Dermis blood vessel endothelial cell (primary cell): ENCODE data around the gene CDC42BPA. TPM values are rescaled to one million over a fixed set of nuclear protein-coding genes. Genes with fewer than 3 reads are reported as not detected.

Experiments
- DNase-seq: peaks from one replicate; pipeline ENCODE4 v3.0.0; 2010
- total RNA-seq: library from RNA; depleted of rRNA; stranded (reverse); fragments of >200 nt; gene quantifications from 2 replicates; pipeline ENCODE4 v1.2.3, GENCODE V29; 2014

The CDC42BPA gene
- total RNA-seq, 1 donor from 2014 or later, result 105 TPM

- DNase-seq, result peak; percentile 83
Measured at GRCh38 chr1:226990133-226990716, 328.1 kb downstream of the CDC42BPA start.

- no peak for DNase-seq
Measured at GRCh38 chr1:226989085-226989920, 329.0 kb downstream of the CDC42BPA start.

GRCh38 chr1:226988334-226988666 is 330.0 kb downstream of the CDC42BPA start:
- DNase-seq, result no peak

GRCh38 chr1:226987623-226988333 is 330.5 kb downstream of the CDC42BPA start:
- DNase-seq, result no peak

- no peak for DNase-seq
Measured at GRCh38 chr1:226987179-226987536, 331.1 kb downstream of the CDC42BPA start.

- no peak for DNase-seq
Measured at GRCh38 chr1:226986496-226987178, 331.7 kb downstream of the CDC42BPA start.

GRCh38 chr1:226985839-226986463 is 332.3 kb downstream of the CDC42BPA start:
- no peak for DNase-seq

- no peak for DNase-seq
Measured at GRCh38 chr1:226985239-226985838, 333.0 kb downstream of the CDC42BPA start.

GRCh38 chr1:226984521-226985238 is 333.6 kb downstream of the CDC42BPA start:
- DNase-seq, result no peak

- DNase-seq, result no peak
Measured at GRCh38 chr1:226983992-226984364, 334.3 kb downstream of the CDC42BPA start.

- no peak for DNase-seq
Measured at GRCh38 chr1:226983247-226983991, 334.9 kb downstream of the CDC42BPA start.

GRCh38 chr1:226982451-226983177 is 335.7 kb downstream of the CDC42BPA start:
- DNase-seq, result no peak

- no peak for DNase-seq
Measured at GRCh38 chr1:226981838-226982237, 336.5 kb downstream of the CDC42BPA start.

GRCh38 chr1:226981386-226981817 is 336.9 kb downstream of the CDC42BPA start:
- DNase-seq, result no peak

GRCh38 chr1:226980565-226981385 is 337.5 kb downstream of the CDC42BPA start:
- DNase-seq, result no peak

- no peak for DNase-seq
Measured at GRCh38 chr1:226980122-226980560, 338.2 kb downstream of the CDC42BPA start.

GRCh38 chr1:226979517-226980121 is 338.7 kb downstream of the CDC42BPA start:
- DNase-seq, result no peak

GRCh38 chr1:226979115-226979516 is 339.2 kb downstream of the CDC42BPA start:
- no peak for DNase-seq
